GM08714 (cell line): Measurements from ENCODE around the gene RAC2.
"Not testable (repeated sequence)": the region's sequence is repeated elsewhere in the genome, so short reads cannot be mapped to it uniquely, and the experiment has no call there.

Experiments used
- H3K4me3 ChIP-seq: fragments of 200-500 bp; sonication (Bioruptor generic); 2 replicates; pipeline ENCODE4 v1.5.1; 2014; ENCODE audit warnings: mild to moderate bottlenecking, low read length, inconsistent platforms
- ZNF274 ChIP-seq: IDR thresholded peaks from 2 replicates; pipeline ENCODE4 v1.6.1; 2012; ENCODE audit warnings: mild to moderate bottlenecking, low read depth, low read length

The RAC2 gene

GRCh38 chr22:37237371-37238268 lies 6.4 kb downstream of the RAC2 start:
- no peak for TF ChIP-seq ZNF274
- no peak overlapping the region for H3K4me3 ChIP-seq

DNA sequence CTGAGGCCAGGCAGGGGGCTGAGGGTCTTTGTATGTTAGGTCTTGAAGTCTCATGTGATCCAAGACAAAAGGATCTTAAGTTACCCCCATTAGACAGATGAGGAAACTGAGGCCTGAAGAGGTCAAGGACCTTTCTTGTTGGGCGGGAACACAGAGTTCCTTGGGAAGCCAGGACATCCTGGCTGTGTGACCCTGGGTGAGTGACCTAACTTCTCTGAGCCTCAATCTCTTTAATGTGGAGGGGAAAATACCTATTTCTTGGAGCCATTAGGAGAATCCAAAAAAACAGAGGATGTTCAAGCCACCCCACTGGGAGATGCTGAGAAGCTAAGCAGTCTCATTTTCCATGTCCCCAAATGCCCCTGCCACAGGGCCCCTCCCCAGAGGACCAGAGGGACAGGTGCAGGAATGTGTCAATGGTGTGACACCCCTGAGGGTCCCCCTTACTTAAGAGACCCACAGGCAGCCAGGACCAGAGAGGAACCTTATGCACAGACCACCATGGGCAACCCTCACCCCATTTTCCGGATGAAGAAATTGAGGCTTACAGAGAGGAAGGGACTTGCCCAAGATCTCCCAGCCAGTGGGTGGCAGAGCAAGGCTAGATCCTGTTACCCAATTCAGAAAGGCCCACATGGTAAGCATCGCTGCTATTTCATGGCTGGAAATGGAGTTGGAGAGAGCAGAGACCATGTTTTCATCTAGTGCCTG lies 8.0 kb downstream of the RAC2 start:
- no peak for TF ChIP-seq ZNF274
- H3K4me3 ChIP-seq: no peak overlapping the region

DNA sequence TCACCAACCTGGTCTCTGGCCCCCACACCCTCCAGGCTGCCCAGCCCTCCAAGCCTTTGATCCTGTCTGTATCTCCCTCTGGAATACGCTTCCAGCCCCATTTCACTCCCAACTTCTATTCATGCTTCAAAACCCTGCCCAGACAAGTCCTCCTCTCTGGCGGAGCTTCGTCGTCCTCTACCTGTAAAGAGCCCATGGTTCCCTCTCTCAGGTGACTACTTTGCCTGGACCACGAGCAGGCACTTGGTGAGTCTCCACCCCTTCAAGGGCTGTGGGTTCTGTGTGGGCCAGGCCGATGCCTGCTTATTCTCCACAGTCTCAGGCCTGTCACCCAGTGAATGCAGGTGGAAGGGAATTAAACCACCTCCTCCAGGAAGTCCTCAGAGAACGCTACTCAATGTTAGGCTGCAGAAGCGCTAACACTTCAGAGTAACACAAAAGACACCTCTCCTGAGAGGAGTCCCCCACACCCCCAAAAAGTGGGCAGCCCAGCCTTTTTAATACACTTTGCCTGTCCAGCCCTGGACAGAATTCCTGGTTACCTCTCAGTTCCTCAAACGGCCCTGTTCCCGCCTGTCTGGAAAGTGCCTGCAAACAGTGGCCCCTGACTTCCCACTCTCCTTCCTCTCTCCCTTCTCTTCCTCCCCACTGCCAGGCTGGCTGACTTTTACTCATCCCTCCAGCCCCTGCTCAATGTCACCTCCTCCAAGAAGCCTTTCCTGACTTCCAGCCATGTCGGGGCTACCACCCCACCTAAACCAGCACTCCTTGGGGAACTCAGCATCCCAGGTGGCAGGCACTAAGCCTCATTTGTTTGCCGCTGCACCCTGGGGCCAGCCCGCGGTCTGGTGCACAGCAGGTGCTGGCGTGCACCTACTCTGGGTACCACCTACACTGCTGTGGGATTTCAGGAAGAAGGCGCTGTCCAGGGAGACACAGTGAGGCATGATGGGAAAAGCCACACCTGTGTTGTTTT lies 9.0 kb downstream of the RAC2 start:
- H3K4me3 ChIP-seq: no peak overlapping the region
- TF ChIP-seq ZNF274: no peak

- TF ChIP-seq ZNF274: no peak
- no peak overlapping the region for H3K4me3 ChIP-seq
Measured at GRCh38 chr22:37233751-37234631, 10.1 kb downstream of the RAC2 start.

GRCh38 chr22:37233371-37233750 lies 10.7 kb downstream of the RAC2 start:
- not testable (repeated sequence) for H3K4me3 ChIP-seq

GRCh38 chr22:37232140-37232998 lies 11.7 kb downstream of the RAC2 start:
- TF ChIP-seq ZNF274: no peak
- no peak overlapping the region for H3K4me3 ChIP-seq

DNA sequence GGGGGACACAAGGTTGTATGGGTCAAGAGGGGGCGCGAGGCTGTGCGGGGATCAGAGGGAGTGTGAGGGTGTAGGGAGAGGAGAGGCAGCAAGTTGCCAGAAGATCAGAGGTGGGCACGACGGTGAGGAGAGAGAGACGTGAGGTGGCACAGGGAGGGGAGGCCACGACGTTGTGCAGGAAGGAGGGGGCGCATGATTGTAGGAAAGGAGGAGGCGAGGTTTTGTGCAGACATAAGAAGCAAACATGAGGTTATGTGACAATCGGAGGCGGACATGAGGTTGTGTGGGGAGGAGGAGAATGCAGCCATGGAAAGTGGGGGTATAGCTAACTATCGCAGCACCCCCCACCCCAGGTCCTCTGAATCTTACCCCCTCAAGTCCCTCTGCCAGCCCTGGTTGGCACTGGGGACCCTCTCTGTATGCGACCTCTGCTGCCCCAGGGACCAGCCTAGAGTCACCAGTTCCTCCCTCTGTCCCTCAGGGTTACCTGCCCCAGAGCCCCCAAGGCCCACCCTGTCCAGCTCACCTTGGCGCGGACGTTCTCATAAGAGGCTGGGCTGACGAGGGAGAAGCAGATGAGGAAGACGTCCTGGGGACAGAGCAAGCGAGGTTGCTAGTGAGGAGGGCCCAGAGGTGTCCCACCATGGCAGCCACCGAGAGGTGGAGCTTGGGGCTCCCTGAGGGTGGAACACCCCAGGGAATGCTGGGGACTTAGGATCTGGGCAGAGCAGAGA lies 12.5 kb downstream of the RAC2 start:
- TF ChIP-seq ZNF274: no peak
- H3K4me3 ChIP-seq: no peak overlapping the region

DNA sequence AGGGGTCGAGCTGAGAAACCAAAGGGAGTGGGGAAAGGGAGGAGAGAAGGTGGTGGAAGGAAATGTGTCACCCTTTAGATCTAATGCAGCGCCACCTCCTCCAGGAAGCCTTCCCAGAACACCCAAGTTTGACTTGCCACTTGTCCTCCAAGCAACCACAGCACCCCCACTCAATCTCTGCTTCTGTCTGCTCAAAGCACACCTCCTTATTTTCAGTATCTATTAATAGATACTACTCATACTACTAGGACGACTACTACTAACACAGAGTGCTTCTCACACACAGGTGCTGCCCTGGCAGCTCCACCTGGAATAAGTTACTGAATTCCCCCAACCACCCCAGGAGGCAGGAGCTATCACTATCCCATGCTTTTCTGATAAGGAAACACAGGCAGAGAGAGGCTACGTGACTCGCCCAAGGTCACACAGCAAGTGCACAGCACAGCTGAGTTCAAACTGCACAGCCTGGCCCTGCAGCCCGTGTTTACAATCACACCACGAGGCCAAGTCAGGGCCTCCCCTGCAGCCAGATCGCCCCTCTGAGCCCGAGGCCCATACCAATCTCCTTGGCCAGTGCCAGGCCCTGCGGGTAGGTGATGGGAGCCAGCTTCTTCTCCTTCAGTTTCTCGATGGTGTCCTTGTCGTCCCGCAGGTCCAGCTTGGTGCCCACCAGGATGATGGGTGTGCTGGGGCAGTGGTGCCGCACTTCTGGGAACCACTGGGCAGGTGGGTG lies 13.2 kb downstream of the RAC2 start:
- H3K4me3 ChIP-seq: no peak overlapping the region; the same call in 1 of the 2 replicates
- no peak for TF ChIP-seq ZNF274

- no peak for TF ChIP-seq ZNF274
- no peak overlapping the region; the same call in 1 of the 2 replicates for H3K4me3 ChIP-seq
Measured at GRCh38 chr22:37229805-37230672, 14.0 kb downstream of the RAC2 start.
